ENCODE measurements around the gene ATG16L2.
A peak's percentile ranks its signal among the peaks of the same experiment; 100 is the strongest.
"Not testable (repeated sequence)": the region's sequence is repeated elsewhere in the genome, so short reads cannot be mapped to it uniquely, and the experiment has no call there.

ATG16L2 gene

DNA sequence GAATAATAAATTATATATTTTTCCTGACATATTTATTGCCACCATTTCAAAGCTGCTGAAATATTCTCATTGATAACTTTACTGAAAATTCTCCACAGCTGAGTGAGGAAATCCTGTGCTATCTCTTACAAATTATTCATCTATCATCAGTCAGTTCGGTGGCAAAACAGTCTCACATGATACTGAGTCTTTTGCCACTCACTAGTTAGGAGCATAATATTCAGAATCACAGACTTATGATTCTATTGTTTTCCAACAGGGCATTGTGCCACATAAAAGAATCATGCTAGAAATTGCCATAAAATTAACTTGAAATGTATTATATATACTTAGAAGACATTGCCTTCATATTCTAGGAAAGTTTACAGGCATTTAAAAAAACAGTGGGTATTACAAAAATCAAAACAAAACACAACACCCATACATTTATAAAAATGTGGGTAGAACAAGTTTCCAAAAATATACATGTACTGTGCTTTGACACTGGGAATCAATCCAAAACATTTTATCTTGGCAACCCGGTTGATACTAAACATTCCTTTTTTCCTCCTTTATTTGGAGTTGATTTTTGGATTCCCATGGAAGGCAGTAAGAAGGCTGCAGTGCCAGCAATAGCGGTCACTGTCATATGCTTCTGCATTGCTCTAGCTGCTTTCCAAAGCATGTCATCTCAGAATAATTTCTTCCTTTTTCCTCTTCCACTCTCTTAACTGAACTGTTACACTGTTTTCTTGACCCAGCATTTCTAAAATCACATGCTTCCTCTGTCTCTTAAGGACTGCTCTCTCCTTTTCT, 42.5 kb downstream of the ATG16L2 start:
- DNase-seq (ENCODE audit: low read depth) = peak; percentile 20
- H3K4me3 ChIP-seq (ENCODE audit: low read length) = no peak overlapping the region
- TF ChIP-seq, protein P1, sequence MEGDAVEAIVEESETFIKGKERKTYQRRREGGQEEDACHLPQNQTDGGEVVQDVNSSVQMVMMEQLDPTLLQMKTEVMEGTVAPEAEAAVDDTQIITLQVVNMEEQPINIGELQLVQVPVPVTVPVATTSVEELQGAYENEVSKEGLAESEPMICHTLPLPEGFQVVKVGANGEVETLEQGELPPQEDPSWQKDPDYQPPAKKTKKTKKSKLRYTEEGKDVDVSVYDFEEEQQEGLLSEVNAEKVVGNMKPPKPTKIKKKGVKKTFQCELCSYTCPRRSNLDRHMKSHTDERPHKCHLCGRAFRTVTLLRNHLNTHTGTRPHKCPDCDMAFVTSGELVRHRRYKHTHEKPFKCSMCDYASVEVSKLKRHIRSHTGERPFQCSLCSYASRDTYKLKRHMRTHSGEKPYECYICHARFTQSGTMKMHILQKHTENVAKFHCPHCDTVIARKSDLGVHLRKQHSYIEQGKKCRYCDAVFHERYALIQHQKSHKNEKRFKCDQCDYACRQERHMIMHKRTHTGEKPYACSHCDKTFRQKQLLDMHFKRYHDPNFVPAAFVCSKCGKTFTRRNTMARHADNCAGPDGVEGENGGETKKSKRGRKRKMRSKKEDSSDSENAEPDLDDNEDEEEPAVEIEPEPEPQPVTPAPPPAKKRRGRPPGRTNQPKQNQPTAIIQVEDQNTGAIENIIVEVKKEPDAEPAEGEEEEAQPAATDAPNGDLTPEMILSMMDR (conservative IDR thresholded peaks at IDR 0.05; ENCODE audit: low read length) = no peak

DNA sequence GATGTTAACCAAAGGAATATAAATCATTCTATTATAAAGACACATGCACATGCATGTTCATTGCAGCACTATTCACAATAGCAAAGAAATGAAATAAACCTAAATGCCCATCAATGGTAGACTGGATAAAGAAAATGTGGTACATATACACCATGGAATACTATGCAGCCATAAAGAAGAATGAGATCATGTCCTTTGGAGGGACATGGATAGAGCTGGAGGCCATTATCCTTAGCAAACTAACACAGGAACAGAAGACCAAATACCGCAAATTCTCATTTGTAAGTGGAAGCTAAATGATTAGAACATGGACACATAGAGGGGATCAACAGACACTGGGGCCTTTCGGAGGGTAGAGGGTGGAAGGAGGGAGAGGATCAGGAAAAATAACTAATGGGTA, 44.1 kb downstream of the ATG16L2 start:
- H3K4me3 ChIP-seq (ENCODE audit: low read length) = not testable (repeated sequence)

DNA sequence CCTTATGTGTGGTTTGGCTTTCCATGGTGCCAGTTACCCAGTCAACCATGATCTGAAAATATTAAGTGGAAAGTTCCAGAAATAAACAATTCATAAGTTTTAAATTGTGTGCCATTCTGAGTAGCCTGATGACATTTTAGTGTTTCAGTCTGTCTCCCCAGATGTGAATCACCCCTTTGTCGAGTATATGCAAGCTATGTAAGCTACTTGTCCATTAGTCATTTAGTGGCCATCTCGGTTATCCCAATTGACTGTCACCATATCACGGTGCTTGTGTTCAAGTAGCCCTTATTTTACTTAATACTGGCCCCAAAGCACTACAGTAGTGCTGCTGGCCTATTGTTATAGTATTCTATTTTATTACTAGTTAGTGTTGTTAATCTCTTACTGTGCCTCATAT, 44.9 kb downstream of the ATG16L2 start:
- DNase-seq (ENCODE audit: low read depth) = no peak
- TF ChIP-seq, protein P1 (conservative IDR thresholded peaks at IDR 0.05; ENCODE audit: low read length) = no peak
- no peak overlapping the region for H3K4me3 ChIP-seq (ENCODE audit: low read length)

More for the DNA sequence above, 44.1 kb downstream of the ATG16L2 start:
- DNase-seq (ENCODE audit: low read depth) = not testable (repeated sequence)

DNA sequence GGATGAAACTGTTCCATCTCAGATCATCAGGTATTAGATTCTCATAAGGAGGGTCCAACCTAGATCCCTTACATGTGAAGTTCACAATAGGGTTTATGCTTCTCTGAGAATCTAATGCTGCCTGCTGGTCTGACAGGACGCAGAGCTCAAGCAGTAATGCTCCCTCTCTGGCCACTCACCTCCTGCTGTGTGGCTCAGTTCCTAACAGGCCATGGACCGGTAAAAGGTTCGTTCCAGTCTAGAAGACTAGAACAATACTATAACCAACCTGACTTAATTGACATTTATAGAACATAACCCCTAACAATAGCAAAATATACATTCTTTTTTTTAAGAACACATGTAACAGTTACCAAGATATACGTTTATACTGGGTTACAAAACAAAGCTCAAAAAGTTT, 45.8 kb downstream of the ATG16L2 start:
- H3K4me3 ChIP-seq (ENCODE audit: low read length) = no peak overlapping the region
- TF ChIP-seq, protein P1 (conservative IDR thresholded peaks at IDR 0.05; ENCODE audit: low read length) = no peak
- DNase-seq (ENCODE audit: low read depth) = no peak

DNA sequence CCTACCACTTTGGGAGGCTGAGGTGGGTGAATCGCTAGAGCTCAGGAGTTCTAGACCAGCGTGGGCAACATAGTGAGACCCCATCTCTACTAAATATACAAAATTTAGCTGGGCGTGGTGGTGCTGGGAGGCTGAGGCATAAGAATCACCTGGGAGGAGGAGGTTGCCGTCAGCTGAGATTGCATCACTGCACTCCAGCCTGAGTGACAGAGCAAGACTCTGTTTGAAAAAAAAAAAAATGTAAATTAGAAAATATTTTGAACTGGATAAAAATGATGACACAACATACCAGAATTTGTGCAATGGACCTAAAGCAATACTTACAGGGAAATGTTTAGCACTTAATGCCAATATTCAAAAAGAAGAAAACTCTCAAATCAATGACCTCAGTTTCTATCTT, 46.4 kb downstream of the ATG16L2 start:
- no peak for DNase-seq (ENCODE audit: low read depth)
- no peak overlapping the region for H3K4me3 ChIP-seq (ENCODE audit: low read length)
- TF ChIP-seq, protein P1 (conservative IDR thresholded peaks at IDR 0.05; ENCODE audit: low read length) = no peak

DNA sequence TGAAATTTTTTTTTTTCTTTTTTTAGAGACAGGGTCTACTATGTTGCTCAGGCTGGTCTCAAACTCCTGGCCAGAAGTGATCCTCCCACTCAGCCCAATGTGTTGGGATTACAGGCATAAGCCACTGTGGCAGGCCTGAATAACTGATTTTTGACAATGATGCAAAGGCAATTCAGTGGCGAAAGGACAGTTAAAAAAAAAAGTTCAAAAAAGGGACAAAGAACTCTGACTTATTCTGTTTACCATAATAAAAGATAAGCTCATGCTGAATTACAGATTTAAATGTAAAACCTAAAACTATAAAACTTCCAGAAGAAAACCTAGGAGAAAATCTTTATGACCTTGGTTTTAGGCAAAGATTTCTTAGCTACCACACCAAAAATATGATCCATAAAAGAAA, 48.9 kb downstream of the ATG16L2 start:
- DNase-seq (ENCODE audit: low read depth) = no peak
- TF ChIP-seq, protein P1 (conservative IDR thresholded peaks at IDR 0.05; ENCODE audit: low read length) = no peak
- H3K4me3 ChIP-seq (ENCODE audit: low read length) = no peak overlapping the region

DNA sequence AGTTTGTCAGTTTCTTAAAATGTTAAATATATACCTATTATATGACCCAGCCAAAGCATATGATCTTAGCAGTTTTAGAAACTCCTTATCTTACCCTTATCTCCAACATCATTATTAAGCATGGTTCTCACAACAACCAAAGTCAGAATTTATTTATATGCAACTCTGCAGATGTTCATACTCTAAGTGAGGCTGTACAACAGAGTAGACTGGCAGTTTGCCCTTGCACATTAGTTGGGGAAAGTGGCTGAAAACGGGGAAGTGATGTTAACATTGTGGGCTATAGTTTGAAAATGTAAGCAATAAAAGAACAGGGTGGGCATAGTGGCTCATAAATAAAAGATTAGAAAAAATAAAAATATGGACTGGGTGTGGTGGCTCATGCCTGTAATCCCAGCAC, 49.7 kb downstream of the ATG16L2 start:
- TF ChIP-seq, protein P1 (conservative IDR thresholded peaks at IDR 0.05; ENCODE audit: low read length) = no peak
- no peak overlapping the region for H3K4me3 ChIP-seq (ENCODE audit: low read length)
- DNase-seq (ENCODE audit: low read depth) = no peak

All from AG10803 (cell line).